Measurements from ENCODE around the gene LYVE1. TPM values are rescaled to one million over a fixed set of nuclear protein-coding genes. Genes with fewer than 3 reads are reported as not detected.

Gene LYVE1
- total RNA-seq, 1 donor from 2014 or later = not detected

- H3K27me3 ChIP-seq (ENCODE audit: control insufficient read depth, insufficient read depth, low read length) = no peaks in the 10 kb centered on the region
- H3K36me3 ChIP-seq (ENCODE audit: control insufficient read depth, insufficient read depth, low read length) = no peaks in the 10 kb centered on the region
- TF ChIP-seq, protein P1, sequence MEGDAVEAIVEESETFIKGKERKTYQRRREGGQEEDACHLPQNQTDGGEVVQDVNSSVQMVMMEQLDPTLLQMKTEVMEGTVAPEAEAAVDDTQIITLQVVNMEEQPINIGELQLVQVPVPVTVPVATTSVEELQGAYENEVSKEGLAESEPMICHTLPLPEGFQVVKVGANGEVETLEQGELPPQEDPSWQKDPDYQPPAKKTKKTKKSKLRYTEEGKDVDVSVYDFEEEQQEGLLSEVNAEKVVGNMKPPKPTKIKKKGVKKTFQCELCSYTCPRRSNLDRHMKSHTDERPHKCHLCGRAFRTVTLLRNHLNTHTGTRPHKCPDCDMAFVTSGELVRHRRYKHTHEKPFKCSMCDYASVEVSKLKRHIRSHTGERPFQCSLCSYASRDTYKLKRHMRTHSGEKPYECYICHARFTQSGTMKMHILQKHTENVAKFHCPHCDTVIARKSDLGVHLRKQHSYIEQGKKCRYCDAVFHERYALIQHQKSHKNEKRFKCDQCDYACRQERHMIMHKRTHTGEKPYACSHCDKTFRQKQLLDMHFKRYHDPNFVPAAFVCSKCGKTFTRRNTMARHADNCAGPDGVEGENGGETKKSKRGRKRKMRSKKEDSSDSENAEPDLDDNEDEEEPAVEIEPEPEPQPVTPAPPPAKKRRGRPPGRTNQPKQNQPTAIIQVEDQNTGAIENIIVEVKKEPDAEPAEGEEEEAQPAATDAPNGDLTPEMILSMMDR (IDR thresholded peaks at IDR 0.05; ENCODE audit: insufficient read depth, low read length, poor library complexity, severe bottlenecking) = no peak
- H3K4me3 ChIP-seq (ENCODE audit: low read depth, low read length) = no peak overlapping the region
- no peak for DNase-seq (ENCODE audit: low read depth)
Measured at GRCh38 chr11:10543782-10544181, 24.7 kb downstream of the LYVE1 start.

DNA sequence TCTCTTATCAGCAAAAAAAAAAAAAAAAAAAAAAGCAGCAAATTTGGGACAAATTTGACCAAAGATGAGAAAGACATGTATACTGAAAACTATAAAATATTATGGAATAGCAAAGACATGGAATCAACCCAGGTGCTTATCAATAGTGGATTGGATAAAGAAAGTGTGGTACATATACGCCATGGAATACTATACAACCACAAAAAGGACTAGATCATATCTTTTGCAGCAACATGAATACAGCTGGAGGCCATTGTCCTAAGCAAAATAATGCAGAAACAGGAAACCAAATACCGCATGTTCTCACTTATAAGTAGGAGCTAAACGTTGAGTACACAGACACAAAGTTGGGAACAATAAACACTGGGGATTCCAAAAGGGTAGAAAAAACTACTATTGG lies 25.7 kb downstream of the LYVE1 start:
- DNase-seq (ENCODE audit: low read depth) = no peak
- Histone ChIP-seq H3K27me3 (ENCODE audit: control insufficient read depth, insufficient read depth, low read length) (no peaks in the 10 kb centered on the region), H3K4me3 (ENCODE audit: low read depth, low read length) (no peak overlapping the region), H3K36me3 (ENCODE audit: control insufficient read depth, insufficient read depth, low read length) (no peaks in the 10 kb centered on the region)
- TF ChIP-seq, protein P1 (IDR thresholded peaks at IDR 0.05; ENCODE audit: insufficient read depth, low read length, poor library complexity, severe bottlenecking) = no peak

DNA sequence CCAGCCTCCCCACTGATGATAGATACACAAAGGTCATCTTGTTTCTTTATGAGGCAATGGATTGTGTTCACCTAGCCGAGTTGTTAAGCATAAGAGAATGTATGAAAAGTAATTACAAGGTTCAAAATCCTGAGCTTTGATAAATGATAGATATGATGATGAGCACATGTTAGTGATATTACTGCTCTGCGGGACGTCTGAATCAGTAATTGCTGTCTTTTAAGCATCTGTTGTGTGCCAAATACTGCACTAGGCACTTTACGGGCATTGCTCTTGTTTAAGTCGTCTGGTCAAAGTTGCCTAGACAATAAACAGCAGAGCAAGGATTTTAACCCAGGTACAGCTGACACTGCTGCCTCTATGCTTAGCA lies 26.9 kb downstream of the LYVE1 start:
- Histone ChIP-seq H3K27me3 (ENCODE audit: control insufficient read depth, insufficient read depth, low read length) (no peaks in the 10 kb centered on the region), H3K4me3 (ENCODE audit: low read depth, low read length) (peak overlapping the region; percentile 27), H3K36me3 (ENCODE audit: control insufficient read depth, insufficient read depth, low read length) (no peaks in the 10 kb centered on the region)
- TF ChIP-seq, protein P1 (IDR thresholded peaks at IDR 0.05; ENCODE audit: insufficient read depth, low read length, poor library complexity, severe bottlenecking) = no peak
- no peak for DNase-seq (ENCODE audit: low read depth)

DNA sequence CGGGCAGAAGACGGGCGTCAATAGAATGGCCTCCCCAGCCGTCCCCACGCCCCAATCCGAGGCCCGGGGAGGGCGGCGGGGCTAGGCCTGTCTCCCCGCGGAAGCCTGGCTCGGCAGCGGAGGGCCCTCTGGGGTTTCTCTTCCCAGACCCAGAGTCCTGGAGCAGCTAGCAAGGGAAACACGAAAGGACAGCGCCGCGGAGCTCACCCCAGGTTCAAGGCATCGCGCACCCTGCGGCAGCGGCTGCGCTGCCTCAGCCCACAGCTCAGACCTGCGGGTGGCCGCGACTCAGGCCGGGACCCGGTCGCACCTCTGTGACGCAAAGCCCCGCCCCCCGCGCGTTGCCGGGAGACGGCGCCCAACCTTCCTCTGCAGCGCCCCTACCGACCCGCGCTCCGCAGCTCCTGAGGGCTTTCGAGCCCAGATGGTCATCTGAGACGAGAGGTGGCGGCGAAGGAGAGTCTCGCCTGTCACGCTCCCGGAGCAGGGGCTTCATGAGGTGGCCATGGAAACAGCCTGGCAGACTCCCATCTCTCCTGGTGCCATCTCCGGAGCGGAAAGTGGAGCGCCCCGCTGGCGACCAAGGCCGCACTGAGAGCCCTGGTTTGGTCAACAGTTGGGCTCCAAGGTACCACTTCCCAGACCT lies 27.4 kb downstream of the LYVE1 start, which contains the start of gene RNF141:
RNF141 (minus strand) TSS at position 273 of the 646 bp plus-strand sequence. CDS start 7,029 bp downstream, outside the sequence.
- no peaks in the 10 kb centered on the region for H3K36me3 ChIP-seq (ENCODE audit: control insufficient read depth, insufficient read depth, low read length)
- peak within 1 kb of the TSS; percentile 67 for H3K4me3 ChIP-seq (ENCODE audit: low read depth, low read length)
- peak; percentile 60 for DNase-seq (ENCODE audit: low read depth)
- TF ChIP-seq, protein P1 (IDR thresholded peaks at IDR 0.05; ENCODE audit: insufficient read depth, low read length, poor library complexity, severe bottlenecking) = peak; percentile 85
- H3K27me3 ChIP-seq (ENCODE audit: control insufficient read depth, insufficient read depth, low read length) = no peaks in the 10 kb centered on the region

GRCh38 chr11:10540546-10540914 lies 27.9 kb downstream of the LYVE1 start:
- Histone ChIP-seq H3K27me3 (ENCODE audit: control insufficient read depth, insufficient read depth, low read length) (no peaks in the 10 kb centered on the region), H3K36me3 (ENCODE audit: control insufficient read depth, insufficient read depth, low read length) (no peaks in the 10 kb centered on the region), H3K4me3 (ENCODE audit: low read depth, low read length) (peak overlapping the region; percentile 67)
- DNase-seq (ENCODE audit: low read depth) = no peak
- TF ChIP-seq, protein P1 (IDR thresholded peaks at IDR 0.05; ENCODE audit: insufficient read depth, low read length, poor library complexity, severe bottlenecking) = no peak

DNA sequence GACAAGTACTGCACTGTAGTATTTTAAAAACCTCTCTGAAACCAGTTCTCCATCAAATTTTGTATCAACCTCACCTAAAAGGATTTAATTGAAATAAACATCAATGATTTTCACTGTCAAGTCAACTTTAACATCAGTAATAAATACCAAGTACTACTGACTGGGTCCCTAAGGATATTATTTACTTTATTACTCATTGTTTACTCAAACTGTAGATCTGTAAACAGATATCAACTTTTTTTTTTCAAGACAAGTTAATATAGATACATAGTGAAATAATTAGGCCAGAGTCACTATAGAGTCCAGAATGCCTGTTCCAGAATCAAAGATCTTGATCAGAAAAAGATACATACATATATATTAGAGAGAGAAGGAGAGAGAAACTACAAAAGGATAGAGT lies 29.1 kb downstream of the LYVE1 start:
- no peaks in the 10 kb centered on the region for H3K27me3 ChIP-seq (ENCODE audit: control insufficient read depth, insufficient read depth, low read length)
- no peaks in the 10 kb centered on the region for H3K36me3 ChIP-seq (ENCODE audit: control insufficient read depth, insufficient read depth, low read length)
- no peak overlapping the region for H3K4me3 ChIP-seq (ENCODE audit: low read depth, low read length)
- no peak for DNase-seq (ENCODE audit: low read depth)
- TF ChIP-seq, protein P1 (IDR thresholded peaks at IDR 0.05; ENCODE audit: insufficient read depth, low read length, poor library complexity, severe bottlenecking) = no peak
